Left ventricle myocardium superior (tissue), 1 donor: ENCODE results near the gene BBOX1. TPM values are rescaled to one million over a fixed set of nuclear protein-coding genes. Genes with fewer than 3 reads are reported as not detected.

Experiments used
- ATAC-seq: fragments of 200-7000 bp; cut with Tn5 transposase; one replicate; pipeline ENCODE4 v1.9.1; 2020; ENCODE audit warnings: mild to moderate bottlenecking, moderate library complexity
- DNase-seq: peaks from one replicate; pipeline ENCODE4 v3.0.0-alpha.2; 2020
- intact Hi-C: fragments of 100-400 bp; cut with micrococcal nuclease; formaldehyde crosslinking; loops from one replicate; pipeline ENCODE4 v1.11.0; 2022
- total RNA-seq: library from RNA; stranded (reverse); fragmentation: NEBNext Ultra II Directional; extraction: Animal tissue kit (Norgen Biotek cat#: 25700); gene quantifications from one replicate; pipeline ENCODE4 v1.2.1, GENCODE V29; 2021
- donor health status: DM: no; HTN: yes; CAD: no; lungs with severe emphysema.

The BBOX1 gene
- total RNA-seq, 1 donor from 2014 or later = not detected

DNA sequence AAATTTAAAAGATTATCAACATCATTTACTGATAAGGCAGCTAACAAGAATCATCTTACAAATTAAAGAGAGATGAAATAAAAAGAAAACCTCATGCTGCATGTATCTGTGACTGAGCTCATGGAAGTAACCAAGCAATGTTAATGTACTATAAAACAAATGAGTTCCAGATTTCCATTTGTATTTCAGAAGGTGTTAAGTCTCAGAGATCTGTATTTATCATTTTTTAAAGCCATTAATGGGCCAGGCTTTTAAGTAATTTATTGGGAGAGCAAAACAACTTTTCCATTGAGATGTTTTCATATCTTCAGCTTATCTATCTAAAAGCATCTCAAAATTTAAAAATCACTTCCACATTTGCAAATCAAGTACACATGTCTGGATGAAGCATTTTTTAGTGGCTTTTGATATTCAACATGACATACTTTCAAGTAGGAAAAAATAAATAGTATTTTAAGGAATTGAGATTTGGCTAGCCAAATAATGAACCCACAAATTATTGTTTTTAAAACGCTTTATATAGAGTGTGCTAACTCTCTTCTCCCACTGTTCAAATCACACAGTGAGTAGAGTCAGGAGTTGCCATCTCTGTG lies 17.9 kb upstream of the BBOX1 start:
- DNase-seq = no peak
- ATAC-seq = no peak
- intact Hi-C loops = no loop called here

GRCh38 chr11:27024865-27025264 lies 15.8 kb upstream of the BBOX1 start:
- intact Hi-C loops = no loop called here

GRCh38 chr11:27025312-27025955 lies 15.2 kb upstream of the BBOX1 start:
- intact Hi-C loops = no loop called here
- ATAC-seq (no peak), DNase-seq (no peak)

More at GRCh38 chr11:27024865-27025264, 15.8 kb upstream of the BBOX1 start:
- no peak for DNase-seq
- no peak for ATAC-seq

GRCh38 chr11:27025957-27026733 lies 14.5 kb upstream of the BBOX1 start:
- ATAC-seq (no peak), DNase-seq (no peak)
- intact Hi-C loops = no loop called here

DNA sequence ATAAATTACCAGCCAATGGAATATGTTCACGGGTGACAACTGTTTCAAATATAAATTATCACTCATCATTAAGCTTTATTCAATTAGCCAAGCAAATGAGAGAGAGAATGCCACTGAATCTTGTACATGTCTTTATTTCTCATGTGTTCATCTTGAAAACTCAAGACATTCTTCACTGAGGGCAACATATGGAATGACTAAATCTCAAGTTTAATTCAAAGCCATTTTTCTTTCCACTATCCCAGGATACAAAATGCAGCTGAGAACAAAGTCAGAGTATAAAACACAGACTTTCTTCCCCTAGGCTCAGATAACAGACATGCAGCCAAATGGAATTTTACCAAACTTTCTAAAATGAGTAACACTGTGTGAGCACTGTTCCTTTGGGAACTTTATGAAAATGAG lies 12.1 kb upstream of the BBOX1 start:
- DNase-seq = no peak
- peak; percentile 73 for ATAC-seq
- intact Hi-C loops = no loop called here

GRCh38 chr11:27029966-27030365 lies 10.6 kb upstream of the BBOX1 start:
- DNase-seq = no peak
- ATAC-seq = no peak
- intact Hi-C loops = no loop called here

DNA sequence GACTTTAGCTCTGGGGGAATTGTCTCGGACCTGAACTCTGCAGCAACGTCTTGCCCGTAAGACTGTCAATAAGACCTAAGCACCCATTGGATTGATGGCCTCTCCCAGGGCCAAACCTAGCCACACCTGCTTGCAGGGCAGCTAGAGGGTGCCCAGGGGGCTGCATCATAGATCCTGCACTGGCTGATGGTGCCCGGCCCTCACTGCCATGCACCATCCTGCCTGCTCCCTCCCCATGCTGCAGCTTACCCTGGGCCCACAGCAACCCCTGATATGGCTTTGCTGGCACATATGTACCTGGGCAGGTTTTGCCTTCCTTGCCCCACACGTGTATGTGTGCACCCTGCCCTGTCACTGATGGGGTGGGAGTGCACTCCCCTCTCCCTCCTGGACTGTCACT lies 8.9 kb upstream of the BBOX1 start:
- DNase-seq = no peak
- intact Hi-C loops = no loop called here
- no peak for ATAC-seq

DNA sequence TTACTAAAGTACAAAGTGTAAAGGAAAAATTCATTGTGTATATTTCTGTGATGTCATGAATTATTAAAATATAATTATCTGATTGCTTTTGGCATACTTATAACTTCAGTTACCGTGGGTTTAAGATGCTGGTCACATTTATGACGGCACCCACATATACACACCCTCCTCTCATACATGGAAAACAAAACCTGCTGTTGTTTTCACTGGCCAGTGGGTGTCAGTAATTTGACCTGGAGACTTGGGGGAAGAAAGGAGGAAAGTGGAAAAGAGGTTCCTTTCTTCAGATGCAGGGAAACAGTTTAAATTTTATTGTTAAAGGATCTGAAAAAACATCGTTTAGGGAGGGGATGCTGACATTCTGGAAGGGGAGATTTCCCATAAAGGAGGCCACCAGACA lies 742 bp upstream of the BBOX1 start:
- DNase-seq = no peak

GRCh38 chr11:27041141-27041899 lies 705 bp downstream of the BBOX1 start:
- intact Hi-C loops = no loop called here
- DNase-seq = no peak
- ATAC-seq = no peak

More for the DNA sequence above, 742 bp upstream of the BBOX1 start:
- ATAC-seq = no peak
- intact Hi-C loops = no loop called here

- intact Hi-C loops = no loop called here
- ATAC-seq (no peak), DNase-seq (no peak)
These were observed 6.3 kb downstream of the BBOX1 start for GRCh38 chr11:27046956-27047355.

DNA sequence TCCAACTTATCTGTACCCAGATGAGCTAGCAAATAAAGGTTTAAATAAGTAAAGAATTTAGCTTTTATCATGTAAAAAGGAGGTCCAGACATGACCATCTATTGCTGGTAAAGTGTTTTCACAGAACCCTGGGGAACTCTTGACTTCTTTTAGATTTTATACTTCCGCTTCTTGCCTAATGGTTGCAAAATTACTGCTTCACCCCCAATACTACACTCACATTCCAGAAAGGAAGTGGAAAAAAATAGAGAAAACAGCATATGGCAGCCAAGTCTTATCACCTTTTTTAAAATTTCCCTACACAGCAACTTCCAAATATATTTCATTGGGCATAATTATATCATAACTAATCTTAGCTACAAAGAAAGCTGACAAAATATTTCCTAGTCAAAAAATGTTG lies 12.1 kb downstream of the BBOX1 start:
- intact Hi-C loops = no loop called here
- ATAC-seq (no peak), DNase-seq (no peak)

- intact Hi-C loops = no loop called here
- ATAC-seq (no peak), DNase-seq (no peak)
These were observed 14.6 kb downstream of the BBOX1 start for GRCh38 chr11:27055065-27055682.

- no peak for ATAC-seq
- DNase-seq = no peak
- intact Hi-C loops = no loop called here
These were observed 16.6 kb downstream of the BBOX1 start for GRCh38 chr11:27057091-27057780.

DNA sequence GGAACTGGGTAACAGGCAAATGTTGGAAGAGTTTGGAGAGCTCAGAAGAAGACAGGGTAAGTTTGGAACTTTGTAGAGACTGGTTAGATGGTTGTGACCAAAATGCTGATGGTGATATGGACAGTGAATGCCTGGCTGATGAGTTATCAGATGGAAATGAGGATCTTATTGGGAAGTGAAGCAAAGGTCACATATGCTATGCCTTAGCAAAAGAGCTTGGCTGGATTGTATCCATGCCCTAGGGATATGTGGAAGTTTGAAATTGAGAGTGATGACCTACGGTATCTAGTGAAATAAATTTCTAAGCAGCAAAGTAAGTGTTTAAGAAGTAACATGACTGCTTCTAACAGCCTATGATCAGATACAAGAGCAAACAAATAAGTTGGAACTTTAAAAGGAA lies 17.8 kb downstream of the BBOX1 start:
- ATAC-seq = no peak

GRCh38 chr11:27059431-27059830 lies 18.8 kb downstream of the BBOX1 start:
- intact Hi-C loops = no loop called here
- no peak for DNase-seq
- no peak for ATAC-seq

More for the DNA sequence above, 17.8 kb downstream of the BBOX1 start:
- intact Hi-C loops = no loop called here
- DNase-seq = no peak

DNA sequence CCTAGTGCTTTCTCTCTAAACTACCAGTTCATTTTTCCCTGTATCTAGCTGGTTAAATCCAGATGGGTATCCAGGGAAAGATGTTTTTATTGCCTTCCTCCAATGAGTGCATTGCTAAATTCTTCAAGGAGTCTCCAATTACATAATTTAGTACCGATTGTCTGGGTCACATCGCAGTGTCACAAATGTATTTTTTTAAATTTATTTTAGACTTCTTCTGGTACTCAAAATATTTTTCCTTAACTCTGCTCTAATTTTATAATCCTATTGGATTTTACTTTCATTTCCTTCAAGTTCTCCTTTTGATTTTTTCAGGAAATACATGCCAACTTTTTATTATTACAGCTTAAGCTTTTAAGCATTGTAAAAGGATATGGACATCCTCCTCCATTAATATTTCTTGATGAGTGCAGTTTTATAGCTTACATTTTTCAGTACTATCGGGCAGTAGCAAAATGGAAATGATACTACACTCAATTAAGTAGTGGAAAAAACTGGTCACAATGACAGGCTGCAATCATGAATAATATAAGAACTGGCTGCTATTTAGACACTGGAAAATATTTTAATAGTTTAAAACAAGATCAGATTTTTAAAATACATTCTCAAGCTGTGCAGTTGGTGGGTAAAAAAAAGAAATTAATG lies 20.3 kb downstream of the BBOX1 start:
- intact Hi-C loops = no loop called here
- ATAC-seq (no peak), DNase-seq (no peak)

DNA sequence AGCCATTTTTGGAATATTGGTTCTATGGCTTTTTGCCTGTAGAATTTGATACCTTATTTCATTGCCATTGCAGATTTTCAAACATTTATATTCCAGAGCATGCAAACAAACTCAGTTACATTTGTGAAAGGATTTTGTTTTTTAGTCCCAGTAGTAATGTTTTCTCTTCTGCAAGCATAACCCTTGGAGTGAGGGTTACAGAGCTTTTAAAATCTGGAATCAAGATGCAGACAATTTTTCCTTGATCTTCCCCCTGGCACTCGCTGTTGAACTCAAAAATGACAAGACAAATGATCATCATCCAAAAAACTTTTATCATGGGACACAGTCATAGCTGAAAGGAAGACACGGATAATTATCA lies 20.8 kb downstream of the BBOX1 start:
- intact Hi-C loops = no loop called here
- ATAC-seq (no peak), DNase-seq (no peak)

DNA sequence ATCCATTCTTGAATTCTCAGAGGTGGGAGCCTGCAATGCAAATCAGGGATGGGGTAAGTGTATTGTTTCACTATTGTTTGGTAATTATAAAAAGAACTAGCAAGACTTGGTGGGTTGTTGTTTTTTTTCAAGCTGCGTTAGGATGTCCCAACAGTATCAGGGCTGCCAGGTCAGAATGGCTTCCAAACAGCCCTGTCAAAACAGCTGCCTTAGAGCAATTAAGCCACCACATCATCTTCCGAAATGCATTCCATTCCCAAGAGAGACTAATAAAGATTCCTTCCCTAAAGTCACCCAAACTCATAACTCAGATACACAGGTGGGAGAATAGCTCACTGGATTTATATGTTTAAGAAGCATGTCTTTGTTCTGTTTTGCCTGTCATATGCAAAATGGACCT lies 23.5 kb downstream of the BBOX1 start:
- no peak for ATAC-seq
- intact Hi-C loops = no loop called here
- DNase-seq = no peak
